SK-N-SH (cell line): ENCODE measurements around the gene AGAP1. TPM values are rescaled to one million over a fixed set of nuclear protein-coding genes. Genes with fewer than 3 reads are reported as not detected.

ENCODE experiments used
- CTCF ChIA-PET: fragments of 300-600, 350-600 bp; formaldehyde crosslinking; extraction: SDS; loops from one replicate; lab custom pipeline; 2021; lab: Yijun Ruan, JAX
- POLR2A ChIA-PET: fragments of 350-600 bp; sonication (Branson Sonifier 250); formaldehyde crosslinking; extraction: SDS; loops from one replicate; lab custom pipeline; 2020; ENCODE audit warnings: antibody characterized with exemption, inconsistent platforms; lab: Yijun Ruan, JAX
- DNase-seq: peaks from one replicate; pipeline ENCODE4 v3.0.0; 2012
- H2AFZ ChIP-seq: fragments of 200-600 bp; sonication (generic); 2 replicates; pipeline ENCODE4 v1.8.1; 2016; ENCODE audit warnings: antibody characterized with exemption, mild to moderate bottlenecking, low read depth
- H3F3A ChIP-seq: fragments of 200-600 bp; sonication (generic); replicated peaks from 2 replicates; pipeline ENCODE3; 2016; ENCODE audit warnings: antibody characterized with exemption, mild to moderate bottlenecking; ENCODE audit not compliant: insufficient read depth
- H3K27ac ChIP-seq, 2 experiments: fragments of 200-500 bp in 1 of 2; fragments of 200-600 bp in 1 of 2; sonication (Bioruptor generic) in 1 of 2; sonication (generic), shearing (Covaris generic) in 1 of 2; 2 replicates each; pipeline versions ENCODE4 v1.5.1 to v1.6.1; 2014 to 2016; ENCODE audit warnings: low read depth in 2 of 2, inconsistent platforms in 1 of 2, low read length in 1 of 2, mild to moderate bottlenecking in 1 of 2, mixed read lengths in 1 of 2
- H3K27me3 ChIP-seq: fragments of 200-600 bp; sonication (generic), shearing (Covaris generic); 2 replicates; pipeline ENCODE4 v1.6.1; 2016; ENCODE audit warnings: mixed run types; ENCODE audit not compliant: insufficient read depth
- H3K36me3 ChIP-seq, 2 experiments: fragments of 200-500 bp in 1 of 2; fragments of 200-600 bp in 1 of 2; sonication (Bioruptor generic) in 1 of 2; sonication (generic) in 1 of 2; replicated peaks in 1 of 2; 2 replicates each; pipeline versions ENCODE3 to v1.5.1; 2014 to 2016; ENCODE audit warnings: low read length in 1 of 2, mild to moderate bottlenecking in 1 of 2; ENCODE audit not compliant: insufficient read depth in 2 of 2, control insufficient read depth in 1 of 2
- H3K4me1 ChIP-seq, 2 experiments: fragments of 200-500 bp in 1 of 2; fragments of 200-600 bp in 1 of 2; sonication (Bioruptor generic) in 1 of 2; sonication (generic), shearing (Covaris generic) in 1 of 2; 2 replicates each; pipeline versions ENCODE4 v1.5.1 to v1.6.1; 2014 to 2016; ENCODE audit warnings: low read depth in 1 of 2, low read length in 1 of 2, mixed run types in 1 of 2; ENCODE audit not compliant: insufficient read depth in 2 of 2, control insufficient read depth in 1 of 2
- H3K4me2 ChIP-seq: fragments of 200-600 bp; sonication (generic), shearing (Covaris generic); 2 replicates; pipeline ENCODE4 v1.6.1; 2017; ENCODE audit warnings: mixed run types
- H3K4me3 ChIP-seq, 2 experiments: fragments of 200-500 bp in 1 of 2; fragments of 200-600 bp in 1 of 2; sonication (Bioruptor generic) in 1 of 2; sonication (generic), shearing (Covaris generic) in 1 of 2; 2 replicates each; pipeline versions ENCODE4 v1.5.1 to v1.8.1; 2014 to 2016; ENCODE audit warnings: low read depth in 2 of 2, inconsistent platforms in 1 of 2, low read length in 1 of 2, mild to moderate bottlenecking in 1 of 2, mixed read lengths in 1 of 2, moderate library complexity in 1 of 2
- H3K79me2 ChIP-seq: fragments of 200-600 bp; sonication (generic); 2 replicates; pipeline ENCODE4 v1.8.1; 2017; ENCODE audit warnings: mild to moderate bottlenecking; ENCODE audit not compliant: insufficient read depth
- H3K9ac ChIP-seq: fragments of 200-600 bp; sonication (generic); 2 replicates; pipeline ENCODE4 v1.6.1; 2017; ENCODE audit warnings: mixed run types
- H3K9me2 ChIP-seq: fragments of 200-600 bp; sonication (generic); 2 replicates; pipeline ENCODE4 v1.6.1; 2017; ENCODE audit warnings: mixed run types
- H3K9me3 ChIP-seq: fragments of 200-600 bp; sonication (generic); 2 replicates; pipeline ENCODE4 v1.6.1; 2017; ENCODE audit warnings: mixed run types, mild to moderate bottlenecking, moderate library complexity
- H4K20me1 ChIP-seq: fragments of 200-600 bp; sonication (generic); 2 replicates; pipeline ENCODE4 v1.6.1; 2017; ENCODE audit warnings: mild to moderate bottlenecking, mixed run types; ENCODE audit not compliant: insufficient read depth
- ELF1 ChIP-seq: IDR thresholded peaks from 2 replicates; pipeline ENCODE4 v1.4.0; 2012
- EP300 ChIP-seq, 2 experiments: IDR thresholded peaks; 2 replicates each; pipeline versions ENCODE4 v1.4.0 to v1.6.1; 2012; ENCODE audit warnings: borderline replicate concordance in 1 of 2, low read depth in 1 of 2, low read length in 1 of 2
- FOSL2 ChIP-seq: IDR thresholded peaks from 2 replicates; pipeline ENCODE4 v1.4.0; 2012; ENCODE audit warnings: low read depth, mild to moderate bottlenecking, moderate library complexity, borderline replicate concordance
- GABPA ChIP-seq: IDR thresholded peaks from 2 replicates; pipeline ENCODE4 v1.4.0; 2012; ENCODE audit warnings: low read depth, mild to moderate bottlenecking
- GATA2 ChIP-seq: sonication (generic); formaldehyde crosslinking; IDR thresholded peaks from 2 replicates; pipeline ENCODE4 v1.5.0; 2020; ENCODE audit warnings: mild to moderate bottlenecking, missing genetic modification reagents
- MEF2A ChIP-seq: IDR thresholded peaks from 2 replicates; pipeline ENCODE4 v1.4.0; 2012; ENCODE audit warnings: low read depth, borderline replicate concordance
- MXI1 ChIP-seq: IDR thresholded peaks from 2 replicates; pipeline ENCODE4 v1.6.1; 2012; ENCODE audit warnings: mild to moderate bottlenecking, low read depth, low read length, improper control_type of control experiment
- NFIC ChIP-seq: IDR thresholded peaks from 2 replicates; pipeline ENCODE4 v1.4.0; 2012; ENCODE audit warnings: borderline replicate concordance
- POLR2AphosphoS5 ChIP-seq: IDR thresholded peaks from 2 replicates; pipeline ENCODE4 v1.6.1; 2012; ENCODE audit warnings: low read depth, low read length
- RFX5 ChIP-seq: IDR thresholded peaks from 2 replicates; pipeline ENCODE4 v1.6.1; 2012; ENCODE audit warnings: mild to moderate bottlenecking, improper control_type of control experiment, low read length
- SMC3 ChIP-seq: IDR thresholded peaks from 2 replicates; pipeline ENCODE4 v1.6.1; 2012; ENCODE audit warnings: low read depth, low read length, improper control_type of control experiment
- TAF1 ChIP-seq: IDR thresholded peaks from 2 replicates; pipeline ENCODE4 v1.6.1; 2012; ENCODE audit warnings: low read depth, mild to moderate bottlenecking, low read length, moderate library complexity, borderline replicate concordance
- WGBS: methylation state at CpG from one replicate; pipeline ENCODE4 v1.1.6; 2017; ENCODE audit warnings: low lambda C conversion rate; 5-methylcytosine and 5-hydroxymethylcytosine counted together
- polyA plus RNA-seq, 3 experiments: library from polyadenylated mRNA; depleted of rRNA; stranded (reverse); fragments of >200 nt; gene quantifications; 2 replicates each; pipeline ENCODE4 v1.2.3, GENCODE V29; 2012
- TF ChIP-seq, protein P1 (sequence below): IDR thresholded peaks from 2 replicates; pipeline ENCODE4 v1.6.1; 2012; ENCODE audit warnings: mild to moderate bottlenecking, low read depth, low read length, moderate library complexity
- TF ChIP-seq, protein P2 (sequence below): fragments of 150-350 bp; IDR thresholded peaks from 2 replicates; pipeline ENCODE4 v1.6.1; 2016; ENCODE audit warnings: mild to moderate bottlenecking, low read depth, low read length
- TF ChIP-seq, protein P3 (sequence below): IDR thresholded peaks from 2 replicates; pipeline ENCODE4 v1.4.0; 2012; ENCODE audit warnings: low read depth
- TF ChIP-seq, protein P4 (sequence below): IDR thresholded peaks from 2 replicates; pipeline ENCODE4 v1.4.0; 2012; ENCODE audit warnings: low read depth, borderline replicate concordance
- TF ChIP-seq, protein P5 (sequence below): IDR thresholded peaks from 2 replicates; pipeline ENCODE4 v1.4.0; 2012; ENCODE audit warnings: low read depth, borderline replicate concordance

Gene AGAP1
- polyA plus RNA-seq, 1 of the 3 experiments (the other 2 are of a cell fraction) = 8.8 TPM

DNA sequence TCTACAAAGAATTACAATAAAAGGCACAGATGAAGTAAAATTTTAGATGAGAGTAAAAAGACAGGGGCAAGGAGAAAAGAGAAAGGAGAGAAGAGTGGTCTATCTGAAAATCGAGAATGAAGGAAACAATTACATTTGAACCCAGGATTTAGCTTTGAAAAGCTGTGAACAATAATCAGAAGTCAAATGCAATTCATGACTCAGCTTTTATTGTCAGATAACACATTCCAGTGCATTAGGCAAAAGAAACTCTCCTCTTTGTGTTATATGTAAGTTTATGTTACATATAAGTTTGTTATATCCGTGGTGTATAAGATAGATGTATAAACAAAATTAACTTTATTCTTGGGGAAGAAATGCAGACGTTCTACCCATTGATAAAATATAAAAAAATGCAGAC is 389.8 kb downstream of the AGAP1 start (continued):
- TF ChIP-seq TAF1 (no peak), NFIC (no peak), GATA2 (CRISPR knock-in tag) (no peak), MEF2A (no peak)
- TF ChIP-seq, protein P1, sequence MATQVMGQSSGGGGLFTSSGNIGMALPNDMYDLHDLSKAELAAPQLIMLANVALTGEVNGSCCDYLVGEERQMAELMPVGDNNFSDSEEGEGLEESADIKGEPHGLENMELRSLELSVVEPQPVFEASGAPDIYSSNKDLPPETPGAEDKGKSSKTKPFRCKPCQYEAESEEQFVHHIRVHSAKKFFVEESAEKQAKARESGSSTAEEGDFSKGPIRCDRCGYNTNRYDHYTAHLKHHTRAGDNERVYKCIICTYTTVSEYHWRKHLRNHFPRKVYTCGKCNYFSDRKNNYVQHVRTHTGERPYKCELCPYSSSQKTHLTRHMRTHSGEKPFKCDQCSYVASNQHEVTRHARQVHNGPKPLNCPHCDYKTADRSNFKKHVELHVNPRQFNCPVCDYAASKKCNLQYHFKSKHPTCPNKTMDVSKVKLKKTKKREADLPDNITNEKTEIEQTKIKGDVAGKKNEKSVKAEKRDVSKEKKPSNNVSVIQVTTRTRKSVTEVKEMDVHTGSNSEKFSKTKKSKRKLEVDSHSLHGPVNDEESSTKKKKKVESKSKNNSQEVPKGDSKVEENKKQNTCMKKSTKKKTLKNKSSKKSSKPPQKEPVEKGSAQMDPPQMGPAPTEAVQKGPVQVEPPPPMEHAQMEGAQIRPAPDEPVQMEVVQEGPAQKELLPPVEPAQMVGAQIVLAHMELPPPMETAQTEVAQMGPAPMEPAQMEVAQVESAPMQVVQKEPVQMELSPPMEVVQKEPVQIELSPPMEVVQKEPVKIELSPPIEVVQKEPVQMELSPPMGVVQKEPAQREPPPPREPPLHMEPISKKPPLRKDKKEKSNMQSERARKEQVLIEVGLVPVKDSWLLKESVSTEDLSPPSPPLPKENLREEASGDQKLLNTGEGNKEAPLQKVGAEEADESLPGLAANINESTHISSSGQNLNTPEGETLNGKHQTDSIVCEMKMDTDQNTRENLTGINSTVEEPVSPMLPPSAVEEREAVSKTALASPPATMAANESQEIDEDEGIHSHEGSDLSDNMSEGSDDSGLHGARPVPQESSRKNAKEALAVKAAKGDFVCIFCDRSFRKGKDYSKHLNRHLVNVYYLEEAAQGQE = no peak

DNA sequence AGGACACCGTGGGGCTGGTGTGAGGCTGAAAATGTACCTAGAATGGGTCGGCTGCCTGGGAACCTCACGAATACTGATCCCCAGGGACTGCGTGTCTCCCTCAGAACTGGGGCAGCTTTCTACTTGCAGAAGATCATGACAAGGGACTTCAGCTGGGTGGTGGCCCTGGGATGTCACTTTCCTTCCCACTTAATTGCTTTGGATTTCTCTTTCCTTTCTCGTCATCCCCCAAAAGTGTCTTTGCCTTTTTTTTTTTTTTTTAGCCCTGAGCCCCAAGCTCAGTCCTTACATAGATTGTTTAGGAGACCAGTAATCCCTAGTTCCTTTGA is 395.4 kb downstream of the AGAP1 start:
- H3K27me3 ChIP-seq = no peaks in the 10 kb centered on the region
- H3K4me3 ChIP-seq = no peak overlapping the region
- H3K4me2 ChIP-seq = no peak overlapping the region
- 96% methylated on average over 1 of the region's 5 CpGs for WGBS
- TF ChIP-seq, protein P2, sequence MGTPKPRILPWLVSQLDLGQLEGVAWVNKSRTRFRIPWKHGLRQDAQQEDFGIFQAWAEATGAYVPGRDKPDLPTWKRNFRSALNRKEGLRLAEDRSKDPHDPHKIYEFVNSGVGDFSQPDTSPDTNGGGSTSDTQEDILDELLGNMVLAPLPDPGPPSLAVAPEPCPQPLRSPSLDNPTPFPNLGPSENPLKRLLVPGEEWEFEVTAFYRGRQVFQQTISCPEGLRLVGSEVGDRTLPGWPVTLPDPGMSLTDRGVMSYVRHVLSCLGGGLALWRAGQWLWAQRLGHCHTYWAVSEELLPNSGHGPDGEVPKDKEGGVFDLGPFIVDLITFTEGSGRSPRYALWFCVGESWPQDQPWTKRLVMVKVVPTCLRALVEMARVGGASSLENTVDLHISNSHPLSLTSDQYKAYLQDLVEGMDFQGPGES = no peak
- TF ChIP-seq EP300 (IDR thresholded peaks at IDR 0.05; ENCODE audit: borderline replicate concordance in 1 of 2, low read depth in 1 of 2, low read length in 1 of 2) (no peak), SMC3 (no peak), RFX5 (no peak), GABPA (no peak)
- no peak for DNase-seq
- H3F3A ChIP-seq = no peaks in the 10 kb centered on the region
- H3K9me2 ChIP-seq = no peaks in the 10 kb centered on the region
- H3K9me3 ChIP-seq = no peaks in the 10 kb centered on the region
- H3K9ac ChIP-seq = no peak overlapping the region
- no peak overlapping the region for H2AFZ ChIP-seq
- H3K4me1 ChIP-seq = no peaks in the 10 kb centered on the region
- H4K20me1 ChIP-seq = no peaks in the 10 kb centered on the region
- H3K79me2 ChIP-seq = no peaks in the 10 kb centered on the region
- H3K27ac ChIP-seq = no peak overlapping the region
- H3K36me3 ChIP-seq = peaks cover 0 to 11% of the 10 kb centered on the region in 2 experiments
- CTCF ChIA-PET = interaction anchor here (1.4 kb wide), 1 partner anchor 291 kb away, joined by 4 read pairs; no protein-coding TSS in a partner anchor
- POLR2A ChIA-PET = no interaction called here

DNA sequence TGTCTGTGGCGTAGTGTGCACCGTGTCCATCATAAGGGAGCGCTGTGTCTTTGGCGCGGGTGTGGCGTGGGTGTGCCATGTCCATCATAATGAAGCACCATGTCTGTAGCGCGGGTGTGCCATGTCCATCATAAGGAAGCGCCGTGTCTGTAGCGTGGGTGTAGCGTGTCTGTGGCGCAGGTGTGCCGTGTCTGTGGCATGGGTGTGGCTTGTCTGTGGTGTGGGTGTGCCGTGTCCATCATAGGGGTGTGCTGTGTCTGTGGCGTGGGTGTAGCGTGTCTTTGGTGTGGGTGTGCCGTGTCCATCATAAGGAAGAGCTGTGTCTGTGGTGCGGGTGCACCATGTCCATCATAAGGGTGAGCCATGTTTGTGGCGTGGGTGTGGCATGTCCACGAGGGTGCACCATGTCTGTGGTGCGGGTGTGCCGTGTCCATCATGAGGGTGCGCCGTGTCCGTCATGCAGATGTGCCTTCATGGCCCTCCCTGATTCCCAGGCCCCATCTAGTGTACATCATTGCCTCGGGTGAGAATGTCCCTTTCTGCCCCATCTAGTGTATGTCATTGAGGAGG is 399.4 kb downstream of the AGAP1 start:
- H3K9me2 ChIP-seq = no peaks in the 10 kb centered on the region
- TF ChIP-seq, protein P3, sequence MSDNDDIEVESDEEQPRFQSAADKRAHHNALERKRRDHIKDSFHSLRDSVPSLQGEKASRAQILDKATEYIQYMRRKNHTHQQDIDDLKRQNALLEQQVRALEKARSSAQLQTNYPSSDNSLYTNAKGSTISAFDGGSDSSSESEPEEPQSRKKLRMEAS = no peak
- TF ChIP-seq, protein P4, sequence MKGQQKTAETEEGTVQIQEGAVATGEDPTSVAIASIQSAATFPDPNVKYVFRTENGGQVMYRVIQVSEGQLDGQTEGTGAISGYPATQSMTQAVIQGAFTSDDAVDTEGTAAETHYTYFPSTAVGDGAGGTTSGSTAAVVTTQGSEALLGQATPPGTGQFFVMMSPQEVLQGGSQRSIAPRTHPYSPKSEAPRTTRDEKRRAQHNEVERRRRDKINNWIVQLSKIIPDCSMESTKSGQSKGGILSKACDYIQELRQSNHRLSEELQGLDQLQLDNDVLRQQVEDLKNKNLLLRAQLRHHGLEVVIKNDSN = no peak
- TF ChIP-seq MXI1 = no peak
- TF ChIP-seq, protein P2 = no peak
- TF ChIP-seq ELF1 = no peak
- TF ChIP-seq, protein P5, sequence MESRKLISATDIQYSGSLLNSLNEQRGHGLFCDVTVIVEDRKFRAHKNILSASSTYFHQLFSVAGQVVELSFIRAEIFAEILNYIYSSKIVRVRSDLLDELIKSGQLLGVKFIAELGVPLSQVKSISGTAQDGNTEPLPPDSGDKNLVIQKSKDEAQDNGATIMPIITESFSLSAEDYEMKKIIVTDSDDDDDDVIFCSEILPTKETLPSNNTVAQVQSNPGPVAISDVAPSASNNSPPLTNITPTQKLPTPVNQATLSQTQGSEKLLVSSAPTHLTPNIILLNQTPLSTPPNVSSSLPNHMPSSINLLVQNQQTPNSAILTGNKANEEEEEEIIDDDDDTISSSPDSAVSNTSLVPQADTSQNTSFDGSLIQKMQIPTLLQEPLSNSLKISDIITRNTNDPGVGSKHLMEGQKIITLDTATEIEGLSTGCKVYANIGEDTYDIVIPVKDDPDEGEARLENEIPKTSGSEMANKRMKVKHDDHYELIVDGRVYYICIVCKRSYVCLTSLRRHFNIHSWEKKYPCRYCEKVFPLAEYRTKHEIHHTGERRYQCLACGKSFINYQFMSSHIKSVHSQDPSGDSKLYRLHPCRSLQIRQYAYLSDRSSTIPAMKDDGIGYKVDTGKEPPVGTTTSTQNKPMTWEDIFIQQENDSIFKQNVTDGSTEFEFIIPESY = no peak
- no peak for TF ChIP-seq FOSL2
- TF ChIP-seq POLR2AphosphoS5 = no peak
- no peaks in the 10 kb centered on the region for H3K36me3 ChIP-seq
- ChIA-PET CTCF (interaction anchor here (0.8 kb wide), 1 partner anchor 11 kb away, joined by 3 read pairs; no protein-coding TSS in a partner anchor), POLR2A (no interaction called here)
- no peaks in the 10 kb centered on the region for H3K79me2 ChIP-seq
- H2AFZ ChIP-seq = no peak overlapping the region
- H3K9ac ChIP-seq = no peak overlapping the region
- 97% methylated on average over 26 of the region's 27 CpGs for WGBS
- H3K27me3 ChIP-seq = no peaks in the 10 kb centered on the region
- no peak overlapping the region for H3K4me2 ChIP-seq
- no peaks in the 10 kb centered on the region for H4K20me1 ChIP-seq
- no peak overlapping the region for H3K4me3 ChIP-seq
- H3K27ac ChIP-seq = no peak overlapping the region
- no peaks in the 10 kb centered on the region for H3K9me3 ChIP-seq
- H3K4me1 ChIP-seq = no peaks in the 10 kb centered on the region
- no peak for DNase-seq
- H3F3A ChIP-seq = no peaks in the 10 kb centered on the region
